Lower leg skin (tissue), 3 donors: ENCODE data around the gene MACF1.

ENCODE experiments used
- POLR2A ChIP-seq, 2 donors: fragments of 450-650 bp; IDR thresholded peaks; one replicate each; pipeline ENCODE4 v1.6.1; 2016 to 2017; ENCODE audit warnings: antibody characterized with exemption in 2 of 2, mild to moderate bottlenecking in 1 of 2, moderate library complexity in 1 of 2
- TF ChIP-seq, protein P1 (sequence below), 3 donors: fragments of 450-650 bp; IDR thresholded peaks; one replicate each; pipeline ENCODE4 v1.5.1; 2016; ENCODE audit warnings: antibody characterized with exemption in 3 of 3, mild to moderate bottlenecking in 3 of 3, moderate library complexity in 2 of 3

DNA sequence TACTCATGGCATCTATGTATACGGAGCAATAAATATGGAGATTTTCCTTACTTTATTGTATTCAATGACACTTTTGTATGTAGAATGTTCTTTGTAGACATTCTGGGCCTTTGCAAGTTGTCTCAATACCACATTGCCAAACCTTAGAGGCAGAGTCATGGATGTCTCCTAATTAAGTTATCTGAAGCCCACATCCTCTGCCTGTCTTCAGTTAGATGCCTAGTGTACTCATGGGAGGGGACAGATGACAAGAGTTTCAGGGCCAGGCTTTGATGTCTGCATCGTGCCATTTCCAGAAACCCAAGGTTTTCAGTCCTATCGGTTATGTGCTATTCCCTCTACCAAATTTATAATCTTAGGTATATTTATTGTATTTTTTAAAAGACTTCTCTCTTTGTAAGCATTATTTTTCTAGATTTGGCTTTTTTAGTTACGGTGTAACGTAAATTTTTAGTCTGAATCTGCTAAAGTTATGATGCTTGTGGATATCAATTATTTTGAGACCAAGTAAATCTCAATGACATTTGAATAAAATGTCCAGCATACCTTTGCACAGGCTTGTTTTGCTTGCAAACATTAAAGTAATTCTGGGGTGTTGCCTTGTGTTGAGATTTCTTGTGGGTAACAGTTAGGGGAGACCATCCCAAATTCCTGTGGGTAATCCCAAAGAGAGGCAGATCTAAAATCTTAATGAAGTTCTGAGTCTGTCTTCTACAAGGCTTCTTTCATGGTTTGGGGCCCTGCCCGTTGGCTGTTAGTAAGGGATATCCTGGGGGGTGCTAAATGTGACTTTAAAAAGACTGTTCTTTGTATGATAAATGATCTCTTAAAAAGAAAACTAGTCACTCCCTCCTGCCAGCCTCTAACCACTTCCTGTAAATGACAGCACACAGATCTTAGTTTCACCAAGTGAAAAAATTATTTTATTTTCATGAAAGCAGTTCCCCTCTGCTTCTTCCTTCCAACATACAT, 8.0 kb upstream of the MACF1 start:
- TF ChIP-seq, protein P1, sequence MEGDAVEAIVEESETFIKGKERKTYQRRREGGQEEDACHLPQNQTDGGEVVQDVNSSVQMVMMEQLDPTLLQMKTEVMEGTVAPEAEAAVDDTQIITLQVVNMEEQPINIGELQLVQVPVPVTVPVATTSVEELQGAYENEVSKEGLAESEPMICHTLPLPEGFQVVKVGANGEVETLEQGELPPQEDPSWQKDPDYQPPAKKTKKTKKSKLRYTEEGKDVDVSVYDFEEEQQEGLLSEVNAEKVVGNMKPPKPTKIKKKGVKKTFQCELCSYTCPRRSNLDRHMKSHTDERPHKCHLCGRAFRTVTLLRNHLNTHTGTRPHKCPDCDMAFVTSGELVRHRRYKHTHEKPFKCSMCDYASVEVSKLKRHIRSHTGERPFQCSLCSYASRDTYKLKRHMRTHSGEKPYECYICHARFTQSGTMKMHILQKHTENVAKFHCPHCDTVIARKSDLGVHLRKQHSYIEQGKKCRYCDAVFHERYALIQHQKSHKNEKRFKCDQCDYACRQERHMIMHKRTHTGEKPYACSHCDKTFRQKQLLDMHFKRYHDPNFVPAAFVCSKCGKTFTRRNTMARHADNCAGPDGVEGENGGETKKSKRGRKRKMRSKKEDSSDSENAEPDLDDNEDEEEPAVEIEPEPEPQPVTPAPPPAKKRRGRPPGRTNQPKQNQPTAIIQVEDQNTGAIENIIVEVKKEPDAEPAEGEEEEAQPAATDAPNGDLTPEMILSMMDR (IDR thresholded peaks at IDR 0.05): no peak
- TF ChIP-seq POLR2A (IDR thresholded peaks at IDR 0.05): no peak
